Subcutaneous abdominal adipose tissue (tissue), 5 donors: ENCODE results near the gene LRRC31.

Source experiments
- H3K27ac ChIP-seq: one replicate; pipeline ENCODE4 v1.7.0; 2013; ENCODE audit warnings: low read depth, mild to moderate bottlenecking, inconsistent platforms, low read length, moderate library complexity
- H3K27me3 ChIP-seq, 5 donors: one replicate each; pipeline ENCODE4 v1.7.0; 2013; ENCODE audit warnings: low read length in 5 of 5, inconsistent platforms in 1 of 5; ENCODE audit not compliant: control insufficient read depth in 5 of 5, insufficient read depth in 4 of 5
- H3K36me3 ChIP-seq, 5 donors: one replicate each; pipeline ENCODE4 v1.7.0; 2013; ENCODE audit warnings: low read length in 5 of 5; ENCODE audit not compliant: control insufficient read depth in 5 of 5, insufficient read depth in 5 of 5
- H3K4me1 ChIP-seq, 5 donors: one replicate each; pipeline ENCODE4 v1.7.0; 2013; ENCODE audit warnings: low read length in 5 of 5, mild to moderate bottlenecking in 3 of 5, moderate library complexity in 1 of 5; ENCODE audit not compliant: control insufficient read depth in 5 of 5, insufficient read depth in 5 of 5
- H3K4me3 ChIP-seq, 5 donors: one replicate each; pipeline ENCODE4 v1.7.0; 2013; ENCODE audit warnings: low read length in 5 of 5, low read depth in 1 of 5
- H3K9ac ChIP-seq, 5 donors: one replicate each; pipeline ENCODE4 v1.7.0; 2013; ENCODE audit warnings: low read length in 5 of 5, mild to moderate bottlenecking in 4 of 5, moderate library complexity in 3 of 5
- H3K9me3 ChIP-seq, 5 donors: one replicate each; pipeline ENCODE4 v1.7.0; 2013; ENCODE audit warnings: low read length in 5 of 5; ENCODE audit not compliant: control insufficient read depth in 5 of 5
- donor health status: healthy.
- donor health status: healthy.
- donor health status: healthy.
- donor health status: healthy.
- donor health status: healthy.

Gene LRRC31

DNA sequence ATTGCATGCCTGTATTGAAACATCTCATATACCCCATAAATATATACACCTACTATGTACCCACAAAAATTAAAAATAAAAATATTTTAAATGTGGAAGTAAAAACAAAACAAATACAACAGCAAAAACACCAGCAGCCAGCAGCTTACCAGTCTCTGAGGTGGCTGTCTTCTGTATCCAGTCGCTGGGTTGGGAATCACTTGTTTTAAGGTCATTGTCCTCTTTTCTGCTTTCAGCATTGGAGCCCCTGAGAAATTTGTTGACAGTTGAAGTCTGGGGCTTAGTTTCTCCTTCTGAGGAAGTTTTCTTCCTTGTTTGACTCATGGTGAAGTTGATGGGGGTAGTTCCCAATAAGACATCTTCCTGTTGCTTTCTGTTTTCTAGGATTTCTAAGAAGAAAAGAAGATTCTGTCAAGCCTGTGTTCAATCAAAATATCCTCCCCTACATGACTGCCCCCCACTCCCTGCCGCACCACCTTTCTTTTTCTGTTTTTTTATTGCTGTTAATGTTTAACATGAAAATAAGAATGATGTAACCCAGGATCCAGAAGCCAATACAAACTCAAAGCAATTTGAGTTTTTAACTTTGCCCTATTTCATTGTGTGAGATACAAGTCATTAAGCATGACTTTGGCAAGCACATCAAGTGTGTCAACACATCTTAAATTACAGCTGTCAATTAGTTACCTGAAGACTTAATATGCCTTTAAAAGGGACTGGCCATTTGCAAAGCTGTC is at the start of gene LRRC31:
LRRC31 (minus strand) TSS at position 452 of the 737 bp plus-strand sequence; CDS start at position 324, 128 bp downstream.
- Histone ChIP-seq H3K4me3 (no peak within 1 kb of the TSS), H3K27me3 (no peaks in the 10 kb centered on the region), H3K36me3 (no peaks in the 10 kb centered on the region), H3K9ac (no peak within 1 kb of the TSS), H3K9me3 (no peaks in the 10 kb centered on the region), H3K4me1 (peaks cover 0 to 6% (median 0%) of the 10 kb centered on the region in 5 donors), H3K27ac (no peak within 1 kb of the TSS)

DNA sequence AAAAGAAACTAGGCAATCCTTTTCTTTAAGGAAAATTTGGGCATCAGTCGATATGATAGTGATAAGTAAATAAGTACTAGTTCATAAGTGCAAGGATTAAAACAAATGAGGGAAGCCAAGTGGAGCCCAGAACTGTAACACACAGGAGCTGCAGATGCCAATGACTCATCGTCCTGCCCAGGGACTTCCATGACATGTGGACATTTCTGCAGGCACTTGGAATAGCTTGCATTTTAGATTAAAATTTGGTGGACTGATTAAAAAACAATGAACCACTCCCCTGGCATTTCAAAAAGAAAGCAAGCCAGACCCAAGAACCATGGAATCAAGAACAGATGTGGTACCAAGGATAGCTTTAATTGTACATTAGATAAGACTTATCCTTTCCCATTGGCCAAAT is 44.6 kb upstream of the LRRC31 start:
- no peaks in the 10 kb centered on the region for H3K27me3 ChIP-seq
- no peak overlapping the region for H3K9ac ChIP-seq
- H3K27ac ChIP-seq = no peak overlapping the region
- H3K36me3 ChIP-seq = no peaks in the 10 kb centered on the region
- H3K4me1 ChIP-seq = no peaks in the 10 kb centered on the region
- H3K4me3 ChIP-seq = no peak overlapping the region
- H3K9me3 ChIP-seq = no peaks in the 10 kb centered on the region

DNA sequence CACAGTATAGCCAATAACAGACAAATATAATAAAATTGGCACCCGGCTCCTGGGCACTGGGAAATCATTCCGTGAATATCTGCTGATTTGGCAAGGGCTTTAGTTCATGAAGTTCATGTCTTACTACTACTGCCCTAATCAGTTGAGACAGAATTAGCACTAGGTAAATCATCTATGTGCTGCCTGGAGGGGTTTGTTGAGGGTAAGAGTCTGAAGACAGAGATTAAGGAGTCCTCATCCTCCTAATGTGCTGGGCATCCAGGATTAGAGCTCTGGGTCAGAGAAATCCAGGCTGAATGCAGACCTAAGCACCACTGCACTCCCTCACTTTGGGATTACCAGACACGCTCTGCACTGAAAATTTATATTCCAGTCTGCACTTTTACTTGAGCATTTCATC is 43.6 kb upstream of the LRRC31 start:
- Histone ChIP-seq H3K9me3 (no peaks in the 10 kb centered on the region), H3K36me3 (no peaks in the 10 kb centered on the region), H3K4me3 (no peak overlapping the region), H3K27me3 (no peaks in the 10 kb centered on the region), H3K9ac (no peak overlapping the region), H3K4me1 (no peaks in the 10 kb centered on the region), H3K27ac (no peak overlapping the region)

DNA sequence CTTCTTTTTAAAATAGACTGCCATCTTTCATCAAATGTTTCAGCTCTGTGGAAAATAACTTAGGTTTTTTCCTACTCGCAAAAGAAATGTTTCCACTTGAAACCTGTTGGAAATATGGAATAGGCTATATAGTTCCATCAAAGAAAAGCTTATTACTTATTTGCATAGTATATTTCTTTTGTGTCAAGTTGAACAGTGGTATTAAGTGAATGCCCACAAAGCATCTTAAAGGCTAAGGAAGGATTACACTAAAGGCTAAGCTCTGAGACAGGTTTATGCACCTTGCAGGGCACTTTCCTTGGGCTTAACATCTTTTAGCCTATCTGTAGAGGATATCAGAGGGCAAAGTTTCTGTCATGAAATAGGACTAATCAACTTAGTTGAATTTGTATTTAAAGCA is 41.5 kb upstream of the LRRC31 start, which contains the start of gene SAMD7:
SAMD7 (plus strand) TSS at position 301 of the 400 bp plus-strand sequence. CDS start 7,927 bp downstream, outside the sequence.
- H3K27me3 ChIP-seq = no peaks in the 10 kb centered on the region
- no peak within 1 kb of the TSS for H3K4me3 ChIP-seq
- H3K4me1 ChIP-seq = peaks cover 0 to 5% (median 0%) of the 10 kb centered on the region in 5 donors
- no peak within 1 kb of the TSS for H3K27ac ChIP-seq
- no peaks in the 10 kb centered on the region for H3K36me3 ChIP-seq
- no peak within 1 kb of the TSS for H3K9ac ChIP-seq
- H3K9me3 ChIP-seq = no peaks in the 10 kb centered on the region

DNA sequence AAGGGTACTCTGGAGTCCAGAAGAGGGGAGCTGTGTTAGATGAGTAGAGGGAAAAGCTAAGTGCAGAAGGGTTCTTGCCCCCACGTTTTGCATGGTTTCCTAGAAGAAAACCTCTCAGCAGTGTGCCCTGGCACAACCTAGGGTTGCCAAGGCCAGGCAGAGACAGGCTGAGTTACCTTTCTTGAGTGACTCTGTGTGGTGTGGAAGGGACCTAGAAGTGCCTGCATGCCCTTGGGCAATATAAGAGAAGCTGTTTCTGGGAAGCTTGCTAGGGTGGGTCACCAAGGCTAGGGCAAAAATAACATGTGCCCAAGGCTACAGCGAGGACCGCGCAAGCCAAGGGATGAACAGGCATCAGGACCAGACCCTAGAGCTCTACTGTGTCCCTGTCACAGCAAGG is 38.2 kb upstream of the LRRC31 start:
- Histone ChIP-seq H3K4me3 (no peak overlapping the region), H3K4me1 (peaks cover 0 to 8% (median 4%) of the 10 kb centered on the region in 5 donors), H3K9ac (no peak overlapping the region), H3K9me3 (peaks cover 0 to 3% (median 0%) of the 10 kb centered on the region in 5 donors), H3K27me3 (no peaks in the 10 kb centered on the region), H3K27ac (no peak overlapping the region), H3K36me3 (no peaks in the 10 kb centered on the region)

DNA sequence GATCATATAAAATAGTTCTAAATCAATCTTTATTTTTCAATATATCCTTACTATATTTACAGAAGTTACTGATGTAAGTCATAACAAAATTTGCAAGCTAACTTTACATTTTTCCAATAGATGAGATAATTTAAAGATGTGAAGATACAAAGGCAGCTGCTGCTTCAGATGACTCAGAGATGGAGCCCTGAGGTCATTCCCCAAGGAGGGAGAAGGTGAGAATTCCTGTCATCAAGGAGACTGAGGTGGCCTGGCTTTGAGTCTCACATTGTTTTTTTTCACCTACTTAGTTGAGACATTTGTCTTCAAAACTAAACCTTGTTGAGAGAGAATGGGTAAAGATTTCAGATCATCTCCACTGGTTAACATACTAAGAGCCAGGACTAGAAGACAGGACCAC is 37.7 kb upstream of the LRRC31 start:
- no peak overlapping the region for H3K9ac ChIP-seq
- H3K9me3 ChIP-seq = peaks cover 0 to 4% (median 1%) of the 10 kb centered on the region in 5 donors
- no peak overlapping the region for H3K27ac ChIP-seq
- H3K4me3 ChIP-seq = no peak overlapping the region
- no peaks in the 10 kb centered on the region for H3K36me3 ChIP-seq
- H3K27me3 ChIP-seq = no peaks in the 10 kb centered on the region
- peaks cover 0 to 8% (median 4%) of the 10 kb centered on the region in 5 donors for H3K4me1 ChIP-seq

DNA sequence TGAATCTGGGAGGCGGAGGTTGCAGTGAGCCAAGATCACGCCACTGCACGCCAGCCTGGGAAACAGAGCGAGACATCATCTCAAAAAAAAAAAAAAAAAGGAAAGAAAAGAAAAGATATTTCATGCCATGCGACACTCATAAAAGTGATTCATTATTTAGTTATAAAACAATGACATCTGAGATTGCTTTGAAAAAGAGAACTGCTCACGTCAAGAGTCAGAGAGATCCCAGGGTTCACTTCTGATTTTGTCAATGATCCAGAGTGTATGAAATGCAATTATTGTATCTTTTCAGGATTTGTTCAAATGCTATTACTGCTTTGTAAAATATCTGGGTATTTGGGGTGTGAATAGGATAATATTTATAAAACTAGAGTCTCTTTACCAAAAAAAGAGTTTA is 35.7 kb upstream of the LRRC31 start:
- Histone ChIP-seq H3K4me1 (peaks cover 0 to 8% (median 4%) of the 10 kb centered on the region in 5 donors), H3K36me3 (no peaks in the 10 kb centered on the region), H3K27me3 (no peaks in the 10 kb centered on the region), H3K4me3 (no peak overlapping the region), H3K27ac (no peak overlapping the region), H3K9ac (no peak overlapping the region), H3K9me3 (peaks cover 0 to 22% (median 10%) of the 10 kb centered on the region in 5 donors)

DNA sequence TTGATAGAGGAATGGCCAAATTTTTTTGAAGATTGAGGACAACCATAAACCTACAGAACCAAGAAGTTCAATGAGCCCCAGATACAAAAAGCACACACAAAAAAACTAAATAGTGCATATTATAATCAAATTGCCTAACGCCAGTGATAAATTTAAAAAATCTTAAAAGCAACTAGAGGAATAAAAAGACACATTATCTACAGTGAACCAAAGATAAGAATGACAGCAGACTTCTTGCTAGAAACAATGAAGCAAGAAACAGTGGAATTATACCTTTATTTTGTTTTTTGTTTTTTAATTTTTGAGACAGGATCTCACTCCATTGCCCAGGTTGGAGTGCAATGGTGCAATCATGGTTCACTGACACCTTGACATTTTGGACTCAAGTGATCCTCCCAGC is 31.7 kb upstream of the LRRC31 start:
- Histone ChIP-seq H3K4me3 (no peak overlapping the region), H3K27me3 (no peaks in the 10 kb centered on the region), H3K4me1 (peaks cover 0 to 13% (median 5%) of the 10 kb centered on the region in 5 donors), H3K9ac (no peak overlapping the region), H3K9me3 (peaks cover 0 to 25% (median 10%) of the 10 kb centered on the region in 5 donors), H3K36me3 (no peaks in the 10 kb centered on the region), H3K27ac (no peak overlapping the region)

DNA sequence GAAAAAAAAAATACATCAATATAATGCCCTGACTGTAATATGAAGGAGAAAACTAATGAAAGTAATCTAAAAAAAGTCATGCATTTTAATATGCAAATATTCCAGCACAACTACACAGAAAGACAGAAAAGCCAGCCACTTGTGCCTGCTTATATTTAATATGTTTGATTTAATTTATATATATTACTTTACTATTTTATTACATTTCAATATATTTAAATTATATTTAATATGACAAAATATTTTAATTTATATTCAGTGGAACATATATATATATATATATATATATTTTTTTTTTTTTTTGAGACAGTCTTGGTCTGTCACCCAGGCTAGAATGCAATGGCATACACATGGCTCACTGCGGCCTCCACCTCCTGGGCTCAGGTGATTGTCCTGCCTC is 27.5 kb upstream of the LRRC31 start:
- Histone ChIP-seq H3K9me3 (peaks cover 0 to 21% (median 10%) of the 10 kb centered on the region in 5 donors), H3K9ac (no peak overlapping the region), H3K4me1 (peaks cover 0 to 8% (median 0%) of the 10 kb centered on the region in 5 donors)

DNA sequence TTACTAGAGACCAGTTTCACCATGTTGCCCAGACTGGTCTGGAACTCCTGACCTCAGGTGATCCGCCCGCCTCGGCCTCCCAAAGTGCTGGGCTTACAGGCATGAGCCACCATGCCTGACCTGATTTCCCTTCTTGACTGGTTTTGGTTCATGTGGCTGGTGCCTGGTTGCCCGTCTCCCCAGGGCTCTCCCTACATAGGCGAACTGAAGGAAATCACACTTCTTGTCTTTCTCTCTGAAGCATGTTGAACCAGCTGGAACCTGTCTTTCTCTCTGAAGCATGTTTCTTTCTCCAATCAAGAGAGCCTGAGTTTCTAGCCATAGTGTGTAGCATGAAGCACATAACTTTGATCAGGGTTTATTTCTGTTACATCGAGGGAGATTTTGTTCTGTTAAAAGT is 25.3 kb upstream of the LRRC31 start:
- peaks cover 0 to 8% (median 0%) of the 10 kb centered on the region in 5 donors for H3K4me1 ChIP-seq
- H3K27me3 ChIP-seq = no peaks in the 10 kb centered on the region
- H3K9me3 ChIP-seq = no peaks in the 10 kb centered on the region
- H3K27ac ChIP-seq = no peak overlapping the region
- no peak overlapping the region for H3K9ac ChIP-seq
- H3K4me3 ChIP-seq = no peak overlapping the region
- H3K36me3 ChIP-seq = no peaks in the 10 kb centered on the region

More for the DNA sequence above, 27.5 kb upstream of the LRRC31 start:
- Histone ChIP-seq H3K4me3 (no peak overlapping the region), H3K27ac (no peak overlapping the region), H3K36me3 (no peaks in the 10 kb centered on the region), H3K27me3 (no peaks in the 10 kb centered on the region)
